ENCODE results near the gene CFAP90. TPM values are rescaled to one million over a fixed set of nuclear protein-coding genes. Genes with fewer than 3 reads are reported as not detected.

Gene CFAP90
- total RNA-seq, 1 experiment from 2014 or later: not detected

- ChIA-PET CTCF (no interaction called here), POLR2A (no interaction called here), RAD21 (ENCODE audit: low non-redundant PET in 1 of 2, low total read pairs in 2 of 2, uncharacterized antibody in 2 of 2, unreplicated experiment in 2 of 2) (no interaction called here)
- Histone ChIP-seq H2AFZ (ENCODE audit: low read depth, low read length, poor library complexity, severe bottlenecking) (no peak overlapping the region), H3K4me3 (replicated peaks in 1 of 2; ENCODE audit: low read depth in 1 of 2, low read length in 2 of 2) (no peak overlapping the region), H3K36me3 (ENCODE audit: control insufficient read depth in 1 of 2, insufficient read depth in 2 of 2, low read length in 2 of 2) (no peaks in the 10 kb centered on the region), H3K27ac (ENCODE audit: low read depth, low read length) (no peak overlapping the region), H3K79me2 (ENCODE audit: insufficient read depth, low read length) (no peaks in the 10 kb centered on the region), H3K9me3 (ENCODE audit: control insufficient read depth in 1 of 2, insufficient read depth in 1 of 2, low read depth in 1 of 2, low read length in 2 of 2) (no peaks in the 10 kb centered on the region), H3K9me2 (ENCODE audit: insufficient read depth) (no peaks in the 10 kb centered on the region), H3K9ac (ENCODE audit: low read length) (no peak overlapping the region), H3K27me3 (ENCODE audit: insufficient read depth, low read length) (peaks cover 19% of the 10 kb centered on the region), H3K4me1 (ENCODE audit: control insufficient read depth in 1 of 2, insufficient read depth in 2 of 2, low read length in 2 of 2) (no peaks in the 10 kb centered on the region), H4K20me1 (ENCODE audit: insufficient read depth) (no peaks in the 10 kb centered on the region), H3K4me2 (ENCODE audit: low read length) (no peak overlapping the region)
- no peak for DNase-seq (ENCODE audit: low read depth, low spot score)
- no TSS peak for BruUV-seq (replicated peaks)
- intact Hi-C loops (cut with micrococcal nuclease): no loop called here
- TF ChIP-seq REST (IDR thresholded peaks at IDR 0.05; ENCODE audit: low read depth) (no peak), EZH2 (IDR thresholded peaks at IDR 0.05) (no peak)
- ATAC-seq: no peak
Observed at GRCh38 chr5:7784683-7785380, 66.1 kb downstream of the CFAP90 start.

GRCh38 chr5:7781899-7782298 is 69.0 kb downstream of the CFAP90 start:
- no peak for TF ChIP-seq SIN3A (IDR thresholded peaks at IDR 0.05; ENCODE audit: low read depth)
- TF ChIP-seq EGR1 (IDR thresholded peaks at IDR 0.05; ENCODE audit: low read depth): no peak
- no peak for TF ChIP-seq CEBPB (IDR thresholded peaks at IDR 0.05; ENCODE audit: low read depth)
- TF ChIP-seq REST (IDR thresholded peaks at IDR 0.05; ENCODE audit: low read depth): no peak
- no peak for TF ChIP-seq EZH2 (IDR thresholded peaks at IDR 0.05)
- no peak for TF ChIP-seq ZNF274 (IDR thresholded peaks at IDR 0.05; ENCODE audit: low read depth, low read length)
- no peak for TF ChIP-seq SP1 (IDR thresholded peaks at IDR 0.05; ENCODE audit: low read depth)
- no peak for TF ChIP-seq POLR2AphosphoS5 (IDR thresholded peaks at IDR 0.05; ENCODE audit: low read depth, low read length)
- TF ChIP-seq MAX (IDR thresholded peaks at IDR 0.05): no peak
- no peak for TF ChIP-seq EZH2phosphoT487 (IDR thresholded peaks at IDR 0.05; ENCODE audit: borderline replicate concordance)
- TF ChIP-seq JUND (IDR thresholded peaks at IDR 0.05): no peak
- H3K9me2 ChIP-seq (ENCODE audit: insufficient read depth): no peaks in the 10 kb centered on the region
- no peak overlapping the region for H3K4me3 ChIP-seq (replicated peaks in 1 of 2; ENCODE audit: low read depth in 1 of 2, low read length in 2 of 2)
- no peak overlapping the region for H2AFZ ChIP-seq (ENCODE audit: low read depth, low read length, poor library complexity, severe bottlenecking)
- H3K9ac ChIP-seq (ENCODE audit: low read length): no peak overlapping the region
- no peaks in the 10 kb centered on the region for H3K36me3 ChIP-seq (ENCODE audit: control insufficient read depth in 1 of 2, insufficient read depth in 2 of 2, low read length in 2 of 2)
- CTCF ChIA-PET: no interaction called here
- no peak overlapping the region for H3K4me2 ChIP-seq (ENCODE audit: low read length)
- DNase-seq (ENCODE audit: low read depth, low spot score) (no peak), ATAC-seq (no peak)
- H3K4me1 ChIP-seq (ENCODE audit: control insufficient read depth in 1 of 2, insufficient read depth in 2 of 2, low read length in 2 of 2): no peaks in the 10 kb centered on the region
- H3K27me3 ChIP-seq (ENCODE audit: insufficient read depth, low read length): peaks cover 30% of the 10 kb centered on the region
- no TSS peak for BruUV-seq (replicated peaks)
- no peak overlapping the region for H3K27ac ChIP-seq (ENCODE audit: low read depth, low read length)
- H3K79me2 ChIP-seq (ENCODE audit: insufficient read depth, low read length): no peaks in the 10 kb centered on the region
- RAD21 ChIA-PET (ENCODE audit: low non-redundant PET in 1 of 2, low total read pairs in 2 of 2, uncharacterized antibody in 2 of 2, unreplicated experiment in 2 of 2): no interaction called here
- H3K9me3 ChIP-seq (ENCODE audit: control insufficient read depth in 1 of 2, insufficient read depth in 1 of 2, low read depth in 1 of 2, low read length in 2 of 2): no peaks in the 10 kb centered on the region
- POLR2A ChIA-PET: no interaction called here
- no peaks in the 10 kb centered on the region for H4K20me1 ChIP-seq (ENCODE audit: insufficient read depth)
- intact Hi-C loops (cut with micrococcal nuclease): no loop called here
